Measurements from ENCODE around the gene FGD3.

GRCh38 chr9:92968081-92968480 lies 20.8 kb downstream of the FGD3 start:
- TF ChIP-seq EZH2phosphoT487 (IDR thresholded peaks at IDR 0.05; ENCODE audit: insufficient read depth, low read depth) (no peak), EZH2 (IDR thresholded peaks at IDR 0.05; ENCODE audit: insufficient read depth, poor library complexity, severe bottlenecking) (no peak)
